ENCODE measurements around the gene CNST.
"Not testable (repeated sequence)": the region's sequence is repeated elsewhere in the genome, so short reads cannot be mapped to it uniquely, and the experiment has no call there.

The CNST gene

GRCh38 chr1:246583448-246584185, 17.4 kb downstream of the CNST start:
- DNase-seq (ENCODE audit: low spot score), result no peak

DNA sequence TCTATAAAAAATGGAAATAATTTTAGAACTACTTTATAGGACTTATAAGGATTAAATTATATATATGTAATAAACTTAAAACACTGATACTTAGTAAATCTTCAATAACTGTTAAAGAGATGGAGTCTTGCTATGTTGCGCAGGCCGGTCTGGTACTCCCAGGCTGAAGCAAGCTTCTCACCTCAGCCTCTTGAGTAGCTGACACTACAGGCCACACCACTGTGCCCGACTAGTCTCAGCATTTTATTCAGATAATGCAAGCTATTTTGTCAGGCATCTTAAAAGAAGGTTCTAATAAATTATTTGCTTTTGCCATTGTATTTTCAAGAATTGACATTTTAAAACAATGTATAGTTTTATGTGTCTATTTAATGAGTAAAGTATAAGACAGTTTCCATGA, 20.8 kb downstream of the CNST start:
- no peak for DNase-seq (ENCODE audit: low spot score)

- DNase-seq (ENCODE audit: low spot score), result no peak
These were observed 21.4 kb downstream of the CNST start for GRCh38 chr1:246587606-246588005.

DNA sequence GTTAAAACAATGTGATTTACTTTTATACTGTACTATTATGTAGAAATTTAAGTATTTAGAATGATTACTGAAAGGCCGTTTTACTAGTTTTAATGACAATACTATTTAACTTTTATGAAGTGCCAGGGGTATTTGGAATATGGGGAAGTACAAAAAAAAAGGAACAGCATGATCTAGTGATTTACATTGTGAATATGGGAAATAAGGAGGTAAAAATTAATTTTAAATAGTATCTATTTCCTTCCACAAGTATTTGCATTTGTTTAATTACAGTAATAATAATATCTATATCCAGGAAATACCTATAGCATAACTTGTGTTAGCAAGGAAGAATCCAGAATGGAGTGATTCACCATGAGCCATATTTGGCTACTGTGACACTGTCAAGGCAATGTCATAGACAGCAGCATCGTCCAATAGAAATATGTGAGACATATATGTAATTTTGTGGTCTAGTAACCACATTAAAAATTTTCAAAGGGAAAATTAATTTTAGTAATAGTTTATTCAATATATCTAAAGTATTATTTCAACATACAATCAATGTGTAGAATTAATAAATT, 22.0 kb downstream of the CNST start:
- DNase-seq (ENCODE audit: low spot score), result no peak

GRCh38 chr1:246589919-246590318, 23.7 kb downstream of the CNST start:
- not testable (repeated sequence) for DNase-seq (ENCODE audit: low spot score)

GRCh38 chr1:246591047-246591446, 24.8 kb downstream of the CNST start:
- DNase-seq (ENCODE audit: low spot score), result no peak

DNA sequence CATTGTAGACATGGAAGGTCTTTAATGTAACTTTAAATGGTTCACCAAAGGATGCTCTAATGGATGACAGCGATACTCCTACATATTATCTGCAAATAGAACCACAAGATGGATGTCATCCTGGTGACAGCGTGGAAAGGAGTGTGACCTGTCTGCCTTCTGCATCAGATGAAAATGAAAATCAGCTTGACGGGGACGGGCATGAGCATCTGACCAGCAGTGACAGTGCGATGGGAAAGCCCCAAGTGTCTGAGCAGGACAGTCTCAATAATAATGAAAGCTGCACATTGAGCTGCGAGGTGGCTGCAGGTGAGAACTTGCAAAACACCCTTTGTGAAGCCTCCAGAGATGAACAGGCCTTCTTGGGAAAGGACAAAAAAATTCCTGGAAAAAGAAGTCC, 25.2 kb downstream of the CNST start:
- no peak for DNase-seq (ENCODE audit: low spot score)

- no peak for DNase-seq (ENCODE audit: low spot score)
These were observed 25.7 kb downstream of the CNST start for GRCh38 chr1:246591958-246592357.

- peak; percentile 68 for DNase-seq (ENCODE audit: low spot score)
These were observed 26.4 kb downstream of the CNST start for GRCh38 chr1:246592695-246593094.

DNA sequence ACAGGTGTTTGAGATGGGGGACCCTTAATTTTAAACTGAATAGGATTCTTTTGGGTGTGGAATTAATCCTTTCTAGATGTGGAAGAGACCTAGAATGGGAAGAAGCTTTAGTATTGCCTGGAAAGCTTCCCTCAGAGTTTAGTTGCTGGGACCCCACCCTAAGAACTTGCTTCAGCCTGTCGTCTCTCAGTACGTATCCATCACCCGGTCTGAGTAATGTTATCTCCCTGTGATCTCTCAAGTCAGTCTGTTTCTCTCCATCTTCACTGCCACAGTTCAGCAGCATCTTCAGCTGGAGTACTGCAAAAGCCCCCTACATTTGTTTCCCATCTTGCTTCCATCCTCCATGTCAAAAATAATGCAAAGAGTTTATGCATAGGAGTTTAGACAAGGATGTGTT, 28.9 kb downstream of the CNST start:
- DNase-seq (ENCODE audit: low spot score), result no peak

GRCh38 chr1:246597340-246597739, 31.1 kb downstream of the CNST start:
- DNase-seq (ENCODE audit: low spot score), result peak; percentile 72

DNA sequence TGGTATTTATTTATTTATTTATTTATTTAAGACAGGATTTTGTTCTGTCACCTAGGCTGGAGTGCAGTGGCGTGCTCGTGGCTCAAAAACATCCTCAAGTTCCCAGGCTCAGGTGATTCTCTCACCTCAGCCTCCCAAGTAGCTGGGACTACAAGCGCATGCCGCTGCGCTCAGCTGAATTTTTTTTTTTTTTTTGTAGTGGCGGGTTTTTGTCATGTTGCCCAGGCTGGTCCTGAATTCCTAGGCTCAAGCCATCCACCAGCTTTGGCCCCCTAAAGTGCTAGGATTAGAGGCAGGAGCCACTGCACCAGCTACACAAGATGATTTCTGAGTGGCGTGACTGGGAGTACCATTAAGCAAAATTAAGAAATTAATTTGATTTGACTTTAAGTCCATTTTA, 31.7 kb downstream of the CNST start:
- DNase-seq (ENCODE audit: low spot score), result no peak

GRCh38 chr1:246599315-246599714, 33.1 kb downstream of the CNST start:
- DNase-seq (ENCODE audit: low spot score), result no peak

DNA sequence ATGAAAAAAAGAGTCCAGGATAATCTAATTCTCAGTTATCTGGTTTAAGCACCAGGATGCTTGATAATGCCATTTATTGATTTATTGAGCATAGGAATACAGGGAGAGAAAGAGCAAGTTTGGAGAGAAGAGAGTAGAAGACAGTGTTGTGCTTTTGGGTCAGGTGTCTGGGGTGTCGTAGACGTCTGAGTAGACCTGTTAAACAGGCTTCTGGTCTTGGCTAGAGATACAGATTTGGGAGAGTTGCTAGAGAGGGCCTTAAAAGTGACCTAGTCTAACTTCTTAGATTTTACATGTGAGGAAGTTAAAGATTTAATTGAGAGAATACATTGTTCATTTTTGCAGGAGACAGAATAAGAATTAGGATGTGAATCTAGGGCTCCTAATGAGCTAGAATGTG, 34.3 kb downstream of the CNST start:
- no peak for DNase-seq (ENCODE audit: low spot score)

DNA sequence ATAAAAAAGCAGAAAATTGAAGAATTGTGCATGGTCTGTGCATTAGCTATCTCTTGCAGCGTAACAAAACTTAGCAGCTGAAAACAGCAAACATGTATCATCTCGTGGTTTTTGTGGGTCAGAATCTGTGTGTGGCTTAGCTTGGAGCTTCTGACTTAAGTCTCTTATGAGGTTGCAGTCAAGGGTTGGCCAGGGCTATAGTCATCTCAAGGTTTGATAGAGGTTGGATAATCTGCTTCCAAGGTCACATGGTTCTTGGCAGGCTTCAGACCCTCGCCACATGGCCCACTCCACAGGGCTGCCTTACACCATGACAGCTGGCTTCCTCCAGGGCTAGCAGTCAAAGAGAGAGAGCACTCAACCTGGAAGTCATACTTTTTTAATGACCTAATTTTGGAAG, 35.9 kb downstream of the CNST start:
- DNase-seq (ENCODE audit: low spot score), result no peak

- not testable (repeated sequence) for DNase-seq (ENCODE audit: low spot score)
These were observed 39.0 kb downstream of the CNST start for GRCh38 chr1:246605231-246605630.

- no peak for DNase-seq (ENCODE audit: low spot score)
These were observed 41.2 kb downstream of the CNST start for GRCh38 chr1:246607462-246607861.

GRCh38 chr1:246608616-246609376, 42.5 kb downstream of the CNST start:
- peak; percentile 84 for DNase-seq (ENCODE audit: low spot score)

DNA sequence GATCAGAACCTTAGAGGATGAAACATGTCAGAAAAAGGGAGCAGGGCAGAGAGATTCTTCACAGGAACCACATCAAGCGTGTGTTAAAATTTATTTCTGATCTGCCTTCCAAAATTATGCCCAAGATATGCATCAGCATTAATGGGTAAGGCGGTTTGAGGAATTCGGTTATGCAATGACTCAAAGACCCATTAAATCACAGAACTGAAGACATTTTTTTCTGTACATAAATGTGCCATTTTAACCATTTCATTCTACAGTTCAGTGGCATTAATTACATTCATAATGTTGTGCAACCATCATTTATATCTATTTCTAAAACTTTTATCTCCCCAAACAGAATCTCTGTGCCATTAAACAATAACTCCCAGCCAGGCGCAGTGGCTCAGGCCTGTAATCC, 43.4 kb downstream of the CNST start:
- no peak for DNase-seq (ENCODE audit: low spot score)

DNA sequence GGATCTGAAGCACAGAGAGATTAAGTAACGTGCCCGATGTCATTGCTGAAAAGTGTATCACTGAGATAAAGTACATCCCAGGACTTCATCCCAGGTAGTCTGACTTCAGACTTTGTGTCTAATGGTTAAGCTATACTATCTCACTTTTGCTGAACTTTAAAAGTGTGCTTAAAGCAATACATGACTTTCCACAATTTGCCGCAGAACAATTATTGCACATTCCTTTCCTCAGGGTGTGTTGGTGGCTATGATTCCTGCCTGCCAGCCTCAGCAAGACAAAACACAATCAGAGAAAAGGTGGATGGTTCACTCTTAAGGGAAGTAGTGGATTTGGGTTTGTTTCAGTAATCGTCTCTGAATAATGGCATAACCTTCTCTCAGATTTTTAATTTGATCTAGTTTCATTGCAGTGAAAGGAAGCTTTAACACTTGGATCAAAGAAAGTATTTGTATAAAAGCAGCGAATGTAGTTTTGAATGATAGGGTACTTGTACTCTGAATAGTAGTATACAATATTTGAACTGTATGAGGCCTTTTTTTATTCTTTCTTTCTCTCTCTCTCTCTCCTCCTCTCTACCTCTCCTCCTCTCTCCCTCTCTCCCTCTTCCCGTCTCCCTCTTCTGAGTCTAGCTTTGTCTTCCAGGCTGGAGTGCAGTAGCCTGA, 47.0 kb downstream of the CNST start:
- DNase-seq (ENCODE audit: low spot score), result no peak

GRCh38 chr1:246617156-246617555, 50.9 kb downstream of the CNST start:
- no peak for DNase-seq (ENCODE audit: low spot score)

DNA sequence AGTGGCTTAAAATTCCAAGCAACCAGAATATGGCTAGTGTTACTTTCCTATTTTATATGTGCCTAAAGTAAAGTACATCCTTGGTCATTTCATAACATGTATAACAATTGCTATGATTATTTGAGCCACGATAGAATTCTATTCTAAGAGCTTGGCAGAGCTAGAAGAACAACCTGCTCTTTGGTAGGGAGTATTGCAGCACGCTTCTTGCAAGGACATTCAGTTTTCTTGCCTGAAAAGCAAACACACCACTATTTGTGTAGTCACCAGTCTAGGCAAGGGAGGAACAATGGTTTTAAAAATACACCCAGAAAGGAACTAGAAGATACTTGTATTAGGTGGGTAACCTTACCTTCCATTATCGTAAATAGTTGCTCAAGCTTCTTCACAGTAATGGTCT, 51.5 kb downstream of the CNST start:
- DNase-seq (ENCODE audit: low spot score), result no peak
